SW480 (cell line): ENCODE data around the gene MBD6.
A peak's percentile ranks its signal among the peaks of the same experiment; 100 is the strongest.
"Not testable (repeated sequence)": the region's sequence is repeated elsewhere in the genome, so short reads cannot be mapped to it uniquely, and the experiment has no call there.

Experiments used
- DNase-seq: peaks from one replicate; pipeline ENCODE4 v3.0.0-alpha.2; 2016; ENCODE audit warnings: low spot score

Gene MBD6

DNA sequence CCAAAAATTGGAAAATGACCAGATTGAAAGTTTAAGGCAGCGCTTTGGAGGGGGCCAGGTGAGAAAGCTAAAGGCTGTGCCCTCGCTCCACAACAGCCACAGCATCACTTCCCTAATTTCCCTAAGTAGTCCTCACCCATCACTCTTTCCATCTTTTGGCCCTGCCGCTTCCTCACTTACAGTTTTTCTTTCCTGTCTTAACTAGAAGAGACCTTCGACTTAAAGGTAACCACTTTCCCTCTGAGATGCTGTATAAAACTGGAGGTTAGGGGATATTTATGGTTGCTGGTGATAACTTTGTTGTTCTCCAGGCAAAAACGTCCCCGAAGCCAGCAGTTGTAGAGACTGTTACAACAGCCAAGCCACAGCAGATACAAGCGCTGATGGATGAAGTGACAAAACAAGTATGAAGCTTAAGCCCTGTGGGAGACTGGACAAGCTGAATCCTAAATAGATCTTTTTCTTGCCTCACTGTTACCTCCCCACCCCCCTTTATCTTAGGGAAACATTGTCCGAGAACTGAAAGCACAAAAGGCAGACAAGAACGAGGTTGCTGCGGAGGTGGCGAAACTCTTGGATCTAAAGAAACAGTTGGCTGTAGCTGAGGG lies 6.6 kb upstream of the MBD6 start:
- DNase-seq, result no peak

DNA sequence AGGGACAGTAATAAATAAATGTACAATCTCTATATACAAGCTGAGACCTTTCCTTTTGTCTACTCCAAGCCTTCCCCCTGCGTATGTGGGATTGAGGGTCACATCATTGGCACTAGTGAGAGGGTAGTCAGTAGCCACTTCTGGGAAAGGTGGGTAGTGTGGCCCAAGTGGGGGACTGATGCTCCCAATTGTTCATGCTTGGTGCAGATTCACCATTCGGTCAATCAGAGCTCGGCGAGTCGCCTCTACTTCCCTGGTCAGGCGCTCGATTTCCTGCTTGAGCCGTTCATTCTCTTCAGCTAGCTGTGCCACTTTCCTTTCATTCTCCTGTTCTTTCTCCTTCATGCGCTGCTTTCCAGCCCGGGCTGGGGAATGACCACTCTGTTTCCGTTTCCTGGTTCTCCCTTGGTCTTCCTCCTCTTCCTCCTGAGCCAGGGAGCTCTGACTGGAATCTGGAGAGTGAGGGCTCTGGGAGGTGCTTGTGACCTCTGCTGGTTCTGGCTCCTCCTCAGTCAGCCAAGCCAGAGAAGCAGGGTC lies 5.9 kb upstream of the MBD6 start:
- no peak for DNase-seq

DNA sequence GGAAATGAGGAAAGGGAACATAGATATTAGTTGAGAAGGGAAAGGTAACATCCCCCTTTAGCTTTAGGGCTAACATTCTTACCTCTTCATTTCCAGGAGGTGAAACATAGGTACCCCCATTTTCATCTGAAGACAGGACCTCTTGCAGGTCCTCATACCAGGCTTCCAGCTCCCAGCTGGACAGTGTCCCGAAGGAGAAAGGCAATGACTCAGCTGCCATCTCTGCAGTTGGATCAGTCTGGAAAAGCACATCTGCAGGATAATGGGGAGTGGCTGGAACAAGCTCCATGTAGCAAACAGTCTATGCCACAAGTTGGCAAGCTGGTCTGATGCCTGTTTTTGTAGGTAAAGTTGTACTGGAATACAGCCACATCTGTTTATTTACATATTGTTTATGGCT lies 5.4 kb upstream of the MBD6 start:
- DNase-seq, result no peak

DNA sequence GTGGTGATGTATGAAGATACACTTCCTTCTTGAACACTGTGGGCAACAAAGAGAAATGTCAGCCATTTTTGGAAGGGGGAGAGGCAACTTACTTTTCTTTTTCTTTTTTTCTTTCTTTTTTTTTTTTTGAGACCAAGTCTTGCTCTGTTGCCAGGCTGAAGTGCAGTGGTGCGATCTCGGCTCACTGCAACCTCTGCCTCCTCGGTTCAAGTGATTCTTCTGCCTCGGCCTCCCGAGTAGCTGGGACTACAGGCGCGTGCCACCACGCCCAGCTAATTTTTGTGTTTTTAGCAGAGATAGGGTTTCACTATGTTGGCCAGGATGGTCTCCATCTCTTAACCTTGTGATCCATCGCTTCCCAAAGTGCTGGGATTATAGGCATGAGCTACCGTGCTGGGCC lies 4.9 kb upstream of the MBD6 start:
- not testable (repeated sequence) for DNase-seq

DNA sequence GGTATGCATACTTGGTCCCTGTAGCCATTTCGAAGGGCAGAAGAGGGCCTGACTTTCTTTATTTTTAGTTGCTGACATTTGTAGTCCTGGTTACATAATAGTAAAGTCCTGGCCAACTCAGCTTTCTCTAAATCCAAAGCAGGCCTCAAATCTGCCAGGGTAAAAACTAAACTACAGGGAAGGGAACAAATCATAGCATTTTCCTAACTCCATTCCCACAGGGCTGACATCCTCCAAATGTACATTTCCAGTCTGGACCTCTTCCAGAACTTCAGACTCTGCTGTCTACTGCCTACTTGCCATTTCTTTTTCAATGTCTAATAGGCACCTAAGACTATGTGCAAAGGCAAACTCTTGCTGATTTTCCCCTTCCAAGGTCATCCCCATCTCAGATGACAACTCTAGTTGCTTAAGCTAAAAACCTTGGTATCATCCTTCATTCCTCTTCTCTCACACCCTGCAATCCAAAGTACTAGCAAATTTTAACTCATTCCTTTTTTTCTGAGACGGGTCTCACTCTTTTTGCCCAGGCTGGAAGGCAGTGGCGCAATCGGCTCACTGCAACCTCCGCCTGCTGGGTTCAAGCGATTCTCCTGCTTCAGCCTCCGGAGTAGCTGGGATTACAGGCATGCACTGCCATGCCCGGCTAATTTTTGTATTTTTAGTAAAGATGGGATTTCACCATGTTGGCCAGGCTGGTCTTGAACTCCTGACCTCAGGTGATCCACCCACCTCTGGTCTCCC lies 4.3 kb upstream of the MBD6 start:
- DNase-seq, result no peak

DNA sequence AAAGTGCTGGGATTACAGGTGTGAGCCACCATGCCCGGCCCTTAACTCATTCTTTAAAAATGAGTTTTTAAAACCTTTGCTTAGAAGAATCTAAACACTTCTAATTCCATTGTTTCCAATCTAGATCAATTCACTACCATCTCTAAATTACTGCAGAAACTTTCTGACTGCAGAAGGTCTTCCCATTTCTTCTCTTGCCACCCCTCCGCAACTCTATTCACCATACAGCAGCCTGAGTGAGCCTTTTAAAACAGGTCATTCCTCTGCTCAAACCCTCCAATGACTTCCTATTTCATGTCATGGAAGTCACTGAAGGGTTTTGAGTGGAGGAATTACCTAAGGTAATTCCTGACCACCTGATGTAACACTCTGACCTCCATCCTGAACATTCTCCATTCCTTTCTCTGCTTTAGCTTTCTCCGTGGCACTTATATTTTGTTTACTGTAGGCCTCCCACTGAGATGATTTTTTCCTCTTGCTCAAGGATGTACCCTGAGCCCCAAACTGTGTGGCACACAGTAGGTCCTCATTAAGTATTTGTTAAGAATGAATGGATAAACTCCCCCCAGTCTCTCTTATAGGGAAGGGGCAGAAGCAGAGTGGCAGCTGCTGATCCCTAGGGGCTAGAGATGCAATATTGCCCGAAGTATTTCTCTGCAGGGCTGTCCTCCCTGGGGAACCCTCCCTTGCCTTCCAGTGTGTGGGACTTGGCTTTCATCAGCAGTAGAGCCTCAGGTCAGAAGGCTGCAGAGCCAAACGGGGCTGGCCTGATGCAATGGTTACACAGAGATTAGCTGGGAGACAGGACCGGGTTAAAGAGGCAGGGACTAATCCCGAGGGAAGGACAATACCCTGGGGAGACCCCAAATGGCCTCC lies 3.5 kb upstream of the MBD6 start:
- no peak for DNase-seq

DNA sequence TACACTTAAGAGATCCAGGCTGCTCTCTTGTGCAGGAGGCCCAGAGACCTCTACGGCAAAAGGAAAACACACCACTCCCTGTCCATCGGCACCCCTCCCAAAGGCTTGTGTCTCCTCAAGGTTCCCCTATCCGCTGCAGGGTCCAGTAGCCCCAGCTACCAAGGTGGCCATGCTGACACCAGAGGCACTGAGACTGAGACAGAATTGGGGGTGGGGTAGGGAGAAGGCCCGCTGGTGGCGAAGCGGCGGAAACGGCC lies 2.9 kb upstream of the MBD6 start:
- no peak for DNase-seq

DNA sequence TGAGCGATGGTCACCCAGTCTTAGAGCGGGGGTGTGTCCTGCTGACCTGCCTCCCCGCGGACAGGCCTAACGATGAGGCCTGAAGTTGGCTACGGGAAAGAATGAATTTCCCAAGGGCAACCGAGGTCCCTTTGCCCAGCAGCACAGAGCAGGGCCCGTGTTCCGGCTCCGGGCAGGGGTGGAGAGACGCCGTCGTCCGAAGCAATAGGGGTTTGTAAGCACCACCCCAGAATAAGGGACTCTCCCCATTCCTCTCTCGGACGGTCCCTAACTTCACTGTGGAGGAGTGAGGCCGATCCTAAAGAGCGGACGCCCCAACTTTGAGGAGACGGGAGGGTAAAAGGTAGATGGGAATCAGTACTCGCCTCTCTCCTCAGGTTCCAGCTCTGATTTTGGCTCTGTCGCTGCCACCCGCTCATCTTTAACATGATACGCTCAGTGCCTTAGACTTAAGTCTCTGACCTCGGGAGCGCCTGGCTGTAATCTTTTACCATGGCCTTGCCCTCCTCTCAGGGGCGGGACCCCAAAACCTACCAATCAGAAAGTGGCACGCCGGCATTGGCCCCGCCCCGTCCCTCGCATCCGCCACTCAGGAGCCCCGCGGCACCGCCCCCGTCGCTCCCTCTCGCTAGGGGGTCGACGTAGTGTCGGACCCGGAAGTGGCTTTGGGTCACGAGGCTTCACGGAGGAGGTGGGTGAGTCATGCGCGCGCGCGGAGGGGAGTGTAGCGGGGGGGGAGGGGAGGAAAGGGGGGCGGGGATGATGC lies 2.4 kb upstream of the MBD6 start, which contains the start of gene DDIT3:
TSS of gene DDIT3 (minus strand) at position 462 of the 766 bp plus-strand sequence. CDS start 3,108 bp downstream, outside the sequence.
- DNase-seq, result peak; percentile 97

DNA sequence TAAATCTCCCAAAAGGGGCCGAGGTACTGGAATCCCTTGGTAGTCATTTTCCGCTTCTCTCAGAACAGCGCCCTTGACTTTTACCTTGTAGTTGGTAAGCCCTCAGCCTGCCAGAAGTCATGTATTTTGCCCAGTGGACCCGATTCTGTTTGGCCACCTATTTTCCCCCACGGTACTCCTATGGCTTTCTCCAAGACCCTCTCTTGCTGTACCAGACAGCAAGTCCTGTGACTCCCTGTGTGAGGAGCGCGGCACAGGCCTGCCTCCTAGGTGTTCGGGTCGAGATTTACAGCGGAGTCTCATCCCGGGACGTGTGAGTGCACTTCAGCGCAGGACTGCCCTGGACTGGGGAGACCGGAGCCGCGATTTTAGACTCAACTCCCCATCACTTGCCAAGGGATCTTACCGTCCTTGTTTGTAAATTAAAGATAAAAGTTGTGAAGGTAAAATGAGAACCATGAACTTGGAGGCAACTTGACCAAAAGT lies 1.1 kb upstream of the MBD6 start:
- peak; percentile 77 for DNase-seq

DNA sequence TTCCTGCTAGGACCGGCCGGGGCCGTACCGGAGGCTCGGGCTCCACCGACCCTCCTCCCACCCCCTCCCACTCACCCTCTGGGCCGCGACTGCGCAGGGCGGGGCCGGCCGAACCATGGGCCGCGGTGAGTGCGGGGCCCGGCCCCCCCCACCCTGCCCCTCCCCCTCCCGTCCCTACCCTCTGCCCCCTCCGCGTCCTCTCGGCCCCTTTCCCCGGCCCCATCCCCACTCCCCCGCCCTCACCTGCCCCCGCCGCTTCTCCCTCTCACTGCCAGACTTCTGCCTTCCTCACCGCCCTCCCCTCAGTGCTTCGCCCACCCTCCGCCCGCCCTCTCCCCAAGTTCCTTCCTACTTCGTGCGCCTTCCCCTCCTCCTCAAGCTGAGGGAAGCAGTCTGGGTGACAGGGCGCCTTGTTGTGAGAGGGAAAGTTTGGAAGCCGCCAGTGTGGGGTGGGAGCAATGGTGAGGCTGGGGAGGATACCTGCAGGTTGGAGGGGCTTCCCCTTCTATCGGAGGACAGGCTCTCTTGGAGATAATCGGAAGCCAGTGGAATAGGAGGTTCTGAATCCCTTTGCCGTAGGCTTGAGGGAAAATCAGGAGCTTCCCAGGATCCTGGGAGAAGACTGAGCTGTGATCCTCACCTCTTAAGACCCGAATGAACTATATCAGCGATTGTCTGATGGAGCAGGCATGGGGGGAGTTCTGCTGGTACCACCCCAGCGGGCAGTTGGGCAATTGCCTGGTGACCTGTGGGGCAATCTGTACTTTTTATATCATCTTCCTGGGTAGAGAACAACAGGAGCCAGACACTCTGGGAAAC lies 472 bp downstream of the MBD6 start:
- no peak for DNase-seq

DNA sequence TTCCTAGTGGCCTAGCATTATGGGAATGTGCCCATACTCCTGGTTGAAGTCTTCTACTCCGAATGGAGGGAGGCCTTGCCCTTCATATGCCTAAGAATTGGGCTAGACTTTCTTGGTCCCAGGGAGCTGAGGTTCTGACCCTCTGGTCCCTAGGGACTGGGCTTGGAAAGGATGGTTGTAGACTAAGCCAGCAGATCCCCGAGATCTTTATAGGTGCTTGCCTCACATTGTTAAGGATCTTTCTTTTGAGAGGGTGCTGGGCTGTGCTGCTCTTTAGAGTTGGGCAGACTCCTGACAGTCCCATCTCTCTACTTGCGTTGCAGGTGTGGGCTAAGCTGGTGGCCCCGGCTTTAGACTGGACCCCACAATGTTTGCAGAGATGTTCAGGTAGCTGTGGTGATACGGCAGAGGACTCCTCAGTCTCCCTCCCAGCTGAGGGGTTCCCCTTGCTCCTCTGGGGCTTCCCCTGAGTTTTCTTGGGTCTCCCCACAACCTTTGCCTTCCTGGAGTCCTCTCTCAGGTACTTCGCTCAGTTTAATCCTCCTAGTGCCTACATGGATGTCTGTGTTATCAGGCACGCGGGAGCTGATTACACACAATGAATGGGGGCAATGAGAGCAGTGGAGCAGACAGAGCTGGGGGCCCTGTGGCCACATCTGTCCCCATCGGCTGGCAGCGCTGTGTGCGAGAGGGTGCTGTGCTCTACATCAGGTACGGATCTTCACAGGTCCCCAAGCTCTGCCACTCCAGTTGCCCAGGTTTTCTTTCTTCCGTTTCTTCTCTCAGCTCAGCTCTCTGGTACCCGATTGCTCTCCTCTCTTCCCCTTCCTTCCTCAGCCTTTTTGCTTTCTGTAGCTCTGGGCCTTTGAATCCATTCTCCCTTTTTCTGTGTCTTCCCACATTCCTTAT lies 1.3 kb downstream of the MBD6 start:
- no peak for DNase-seq

DNA sequence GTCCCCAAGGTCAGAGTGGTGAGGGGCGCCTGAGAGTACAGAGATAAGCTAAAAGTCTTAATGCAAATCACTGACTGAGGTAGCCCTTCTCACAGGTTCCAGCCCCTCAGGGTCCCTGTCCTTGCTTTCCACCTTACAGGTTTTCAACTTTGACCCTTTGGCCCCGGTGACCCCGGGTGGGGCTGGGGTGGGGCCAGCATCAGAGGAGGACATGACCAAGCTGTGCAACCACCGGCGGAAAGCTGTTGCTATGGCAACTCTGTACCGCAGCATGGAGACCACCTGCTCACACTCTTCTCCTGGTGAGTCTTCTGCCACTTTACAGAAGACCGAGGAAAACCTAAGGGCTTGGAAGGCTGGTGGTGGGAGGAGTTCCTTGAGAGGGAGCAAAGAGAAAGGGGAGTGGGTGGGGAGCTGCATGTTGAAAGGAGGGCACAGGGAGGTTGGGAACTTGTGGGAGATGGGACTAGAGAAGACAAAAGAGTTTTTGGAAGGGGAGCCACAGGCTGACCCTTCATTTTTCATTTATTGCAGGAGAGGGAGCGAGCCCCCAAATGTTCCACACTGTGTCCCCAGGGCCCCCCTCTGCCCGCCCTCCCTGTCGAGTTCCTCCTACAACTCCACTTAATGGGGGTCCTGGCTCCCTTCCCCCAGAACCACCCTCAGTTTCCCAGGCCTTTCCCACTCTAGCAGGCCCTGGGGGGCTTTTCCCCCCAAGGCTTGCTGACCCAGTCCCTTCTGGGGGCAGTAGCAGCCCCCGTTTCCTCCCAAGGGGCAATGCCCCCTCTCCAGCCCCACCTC lies 2.4 kb downstream of the MBD6 start:
- DNase-seq, result no peak

DNA sequence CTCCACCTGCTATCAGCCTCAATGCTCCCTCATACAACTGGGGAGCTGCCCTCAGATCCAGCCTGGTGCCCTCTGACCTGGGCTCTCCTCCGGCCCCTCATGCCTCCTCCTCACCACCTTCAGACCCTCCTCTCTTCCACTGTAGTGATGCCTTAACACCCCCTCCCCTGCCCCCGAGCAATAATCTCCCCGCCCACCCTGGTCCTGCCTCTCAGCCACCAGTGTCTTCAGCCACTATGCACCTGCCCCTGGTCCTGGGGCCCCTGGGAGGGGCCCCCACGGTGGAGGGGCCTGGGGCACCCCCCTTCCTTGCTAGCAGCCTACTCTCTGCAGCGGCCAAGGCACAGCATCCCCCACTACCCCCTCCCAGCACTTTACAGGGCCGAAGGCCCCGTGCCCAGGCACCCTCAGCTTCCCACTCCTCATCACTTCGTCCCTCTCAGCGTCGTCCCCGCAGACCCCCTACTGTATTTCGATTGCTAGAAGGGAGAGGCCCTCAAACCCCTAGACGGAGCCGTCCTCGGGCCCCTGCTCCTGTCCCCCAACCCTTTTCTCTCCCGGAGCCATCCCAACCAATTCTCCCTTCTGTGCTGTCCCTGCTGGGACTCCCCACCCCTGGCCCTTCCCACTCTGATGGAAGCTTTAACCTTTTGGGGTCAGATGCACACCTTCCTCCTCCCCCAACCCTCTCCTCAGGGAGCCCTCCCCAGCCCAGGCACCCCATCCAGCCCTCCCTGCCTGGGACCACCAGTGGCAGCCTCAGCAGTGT lies 3.2 kb downstream of the MBD6 start:
- DNase-seq, result no peak

DNA sequence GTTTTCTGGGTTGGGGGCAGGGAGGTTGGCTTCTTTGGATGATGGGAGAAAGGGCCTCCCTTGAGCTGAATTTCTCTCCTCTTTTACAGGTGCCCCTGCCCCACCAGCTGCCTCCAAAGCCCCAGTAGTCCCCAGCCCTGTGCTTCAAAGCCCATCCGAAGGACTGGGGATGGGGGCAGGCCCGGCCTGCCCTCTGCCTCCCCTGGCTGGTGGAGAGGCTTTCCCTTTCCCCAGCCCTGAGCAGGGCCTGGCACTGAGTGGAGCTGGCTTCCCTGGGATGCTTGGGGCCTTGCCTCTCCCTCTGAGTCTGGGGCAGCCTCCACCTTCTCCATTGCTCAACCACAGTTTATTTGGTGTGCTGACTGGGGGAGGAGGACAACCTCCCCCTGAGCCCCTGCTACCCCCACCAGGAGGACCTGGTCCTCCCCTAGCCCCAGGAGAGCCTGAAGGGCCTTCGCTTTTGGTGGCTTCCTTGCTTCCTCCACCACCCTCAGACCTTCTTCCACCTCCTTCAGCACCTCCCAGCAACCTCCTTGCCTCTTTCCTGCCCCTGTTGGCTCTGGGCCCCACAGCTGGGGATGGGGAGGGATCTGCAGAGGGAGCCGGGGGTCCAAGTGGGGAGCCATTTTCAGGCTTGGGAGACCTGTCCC lies 4.0 kb downstream of the MBD6 start:
- DNase-seq, result no peak

DNA sequence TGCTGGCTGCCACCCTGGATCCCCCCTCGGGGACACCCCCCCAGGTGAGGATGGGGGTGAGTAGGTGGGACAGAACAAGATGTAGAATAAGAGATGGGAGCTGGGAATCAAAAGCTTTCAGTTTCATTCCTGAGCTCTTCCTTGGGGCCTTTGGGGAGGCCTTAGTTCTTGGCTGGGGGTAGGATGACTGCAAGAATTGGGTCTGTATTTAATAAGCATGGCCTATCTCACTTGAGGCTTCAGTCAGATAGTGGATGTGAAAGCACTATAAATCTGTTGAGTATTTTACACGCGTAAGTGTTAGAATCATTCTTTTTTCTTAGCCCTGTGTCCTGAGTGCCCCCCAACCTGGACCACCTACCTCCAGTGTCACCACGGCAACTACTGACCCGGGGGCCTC lies 4.6 kb downstream of the MBD6 start:
- DNase-seq, result no peak

DNA sequence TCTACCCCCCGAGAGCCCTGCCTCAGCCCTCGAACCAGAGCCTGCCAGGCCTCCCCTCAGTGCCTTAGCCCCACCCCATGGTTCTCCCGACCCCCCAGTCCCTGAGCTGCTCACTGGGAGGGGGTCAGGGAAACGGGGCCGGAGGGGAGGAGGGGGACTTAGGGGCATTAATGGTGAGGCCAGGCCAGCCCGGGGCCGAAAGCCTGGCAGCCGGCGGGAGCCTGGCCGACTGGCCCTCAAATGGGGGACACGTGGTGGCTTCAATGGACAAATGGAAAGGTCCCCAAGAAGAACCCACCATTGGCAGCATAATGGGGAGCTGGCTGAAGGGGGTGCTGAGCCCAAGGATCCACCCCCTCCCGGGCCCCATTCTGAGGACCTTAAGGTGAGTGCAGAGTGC lies 5.6 kb downstream of the MBD6 start:
- no peak for DNase-seq

DNA sequence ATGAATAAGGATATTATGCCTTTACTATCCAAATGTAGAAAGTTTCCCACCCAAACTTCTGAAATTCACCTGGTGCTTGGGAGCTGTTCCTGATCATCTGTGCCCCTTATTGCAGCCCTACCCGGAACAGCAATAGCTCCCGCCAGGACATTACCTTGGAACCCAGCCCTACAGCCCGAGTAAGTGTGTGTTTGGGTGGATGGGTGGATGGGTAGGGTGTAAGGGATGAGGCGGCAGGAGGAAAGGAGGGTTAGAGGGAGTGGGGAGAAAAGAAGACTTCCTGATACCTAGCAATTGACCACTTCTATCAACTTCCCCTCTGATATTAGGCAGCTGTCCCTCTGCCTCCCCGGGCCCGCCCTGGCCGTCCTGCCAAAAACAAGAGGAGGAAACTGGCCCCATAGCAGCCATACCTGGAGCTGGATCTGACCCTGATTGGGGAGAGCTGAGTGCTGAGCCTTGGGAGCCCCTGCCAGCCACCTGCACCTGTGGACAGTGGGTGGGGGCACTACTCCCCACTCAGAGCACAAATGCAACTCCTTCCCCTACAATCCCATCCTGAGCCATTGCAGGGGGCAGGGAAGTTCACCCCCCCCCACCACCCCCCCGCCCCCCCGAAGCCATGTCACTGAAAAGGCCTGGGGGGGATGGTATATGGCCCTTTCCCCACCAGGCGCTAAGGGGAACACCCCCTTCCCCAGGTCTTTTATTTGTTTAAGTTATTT lies 6.4 kb downstream of the MBD6 start:
- DNase-seq, result no peak
